ENCODE results near the gene SUPT6H. TPM values are rescaled to one million over a fixed set of nuclear protein-coding genes. Genes with fewer than 3 reads are reported as not detected.

The SUPT6H gene
- total RNA-seq, 4 donors from 2014 or later, result 61.5 to 101 (median 96.0) TPM

- TF ChIP-seq CTCF (IDR thresholded peaks at IDR 0.05), result no peak
- TF ChIP-seq POLR2A (IDR thresholded peaks at IDR 0.05), result no peak
- Histone ChIP-seq H3K27me3 (no peaks in the 10 kb centered on the region), H3K4me3 (no peak overlapping the region), H3K4me1 (peaks cover 0 to 21% (median 0%) of the 10 kb centered on the region in 4 donors), H3K9me3 (no peaks in the 10 kb centered on the region), H3K36me3 (peaks cover 0 to 28% (median 0%) of the 10 kb centered on the region in 3 donors), H3K27ac (no peak overlapping the region)
- no peak for DNase-seq
Measured at GRCh38 chr17:28705728-28706334, 43.8 kb downstream of the SUPT6H start.

- no peak overlapping the region for H3K27ac ChIP-seq
- H3K4me3 ChIP-seq, result no peak overlapping the region
- peaks cover 0 to 19% (median 0%) of the 10 kb centered on the region in 3 donors for H3K36me3 ChIP-seq
- H3K27me3 ChIP-seq, result no peaks in the 10 kb centered on the region
- H3K4me1 ChIP-seq, result peaks cover 0 to 25% (median 0%) of the 10 kb centered on the region in 4 donors
- no peaks in the 10 kb centered on the region for H3K9me3 ChIP-seq
- no peak for DNase-seq
- no peak for TF ChIP-seq POLR2A (IDR thresholded peaks at IDR 0.05)
- no peak for TF ChIP-seq CTCF (IDR thresholded peaks at IDR 0.05)
Measured at GRCh38 chr17:28706471-28707338, 44.7 kb downstream of the SUPT6H start.

GRCh38 chr17:28707339-28707720, 45.3 kb downstream of the SUPT6H start:
- peaks cover 0 to 13% (median 0%) of the 10 kb centered on the region in 3 donors for H3K36me3 ChIP-seq
- TF ChIP-seq CTCF (IDR thresholded peaks at IDR 0.05) (no peak), POLR2A (IDR thresholded peaks at IDR 0.05) (no peak)
- no peak overlapping the region for H3K4me3 ChIP-seq
- H3K9me3 ChIP-seq, result no peaks in the 10 kb centered on the region
- DNase-seq, result no peak
- H3K4me1 ChIP-seq, result peaks cover 0 to 31% (median 0%) of the 10 kb centered on the region in 4 donors
- no peaks in the 10 kb centered on the region for H3K27me3 ChIP-seq
- H3K27ac ChIP-seq, result no peak overlapping the region

- TF ChIP-seq POLR2A (IDR thresholded peaks at IDR 0.05) (peak; percentile 69 to 79), CTCF (IDR thresholded peaks at IDR 0.05) (no peak)
- peaks cover 0 to 34% (median 0%) of the 10 kb centered on the region in 4 donors for H3K4me1 ChIP-seq
- no peaks in the 10 kb centered on the region for H3K9me3 ChIP-seq
- H3K36me3 ChIP-seq, result peaks cover 0 to 13% (median 0%) of the 10 kb centered on the region in 3 donors
- DNase-seq, result peak; percentile 87 to 95 (median 95)
- H3K27ac ChIP-seq, result peak overlapping the region; percentile 78 to 96 (median 88)
- no peaks in the 10 kb centered on the region for H3K27me3 ChIP-seq
- H3K4me3 ChIP-seq, result peak overlapping the region; percentile 65 to 71 (median 66)
Measured at GRCh38 chr17:28710861-28711722, 49.1 kb downstream of the SUPT6H start.

GRCh38 chr17:28711723-28712031, 49.7 kb downstream of the SUPT6H start, which contains the start of gene PROCA1:
PROCA1 (minus strand) TSS chr17:28711888; CDS start chr17:28711660, 228 bp downstream.
- peak in 1 of 3 donors; percentile 65 for DNase-seq
- Histone ChIP-seq H3K36me3 (peaks cover 0 to 13% (median 0%) of the 10 kb centered on the region in 3 donors), H3K4me3 (peak within 1 kb of the TSS; percentile 65 to 71 (median 66)), H3K27ac (peak within 1 kb of the TSS; percentile 78 to 96 (median 88)), H3K9me3 (no peaks in the 10 kb centered on the region), H3K4me1 (peaks cover 0 to 34% (median 0%) of the 10 kb centered on the region in 4 donors), H3K27me3 (no peaks in the 10 kb centered on the region)
- no peak for TF ChIP-seq CTCF (IDR thresholded peaks at IDR 0.05)
- TF ChIP-seq POLR2A (IDR thresholded peaks at IDR 0.05), result no peak
